Neuron (in vitro differentiated cells): ENCODE results near the gene PLA2G2D.

ENCODE experiments used
- H2AFZ ChIP-seq: one replicate; pipeline ENCODE4 v1.6.1; 2013; ENCODE audit warnings: low read depth, mild to moderate bottlenecking, inconsistent platforms, low read length, moderate library complexity
- H3K27me3 ChIP-seq: one replicate; pipeline ENCODE4 v1.6.1; 2013; ENCODE audit warnings: low read length; ENCODE audit not compliant: insufficient read depth
- H3K36me3 ChIP-seq: one replicate; pipeline ENCODE4 v1.6.1; 2013; ENCODE audit warnings: low read length; ENCODE audit not compliant: insufficient read depth
- H3K4me1 ChIP-seq: one replicate; pipeline ENCODE4 v1.6.1; 2013; ENCODE audit warnings: low read length; ENCODE audit not compliant: insufficient read depth
- H3K4me3 ChIP-seq: 2 replicates; pipeline ENCODE4 v1.5.1; 2013; ENCODE audit warnings: mild to moderate bottlenecking, low read length, moderate library complexity
- H3K9me3 ChIP-seq: one replicate; pipeline ENCODE4 v1.6.1; 2013; ENCODE audit warnings: low read length

Gene PLA2G2D

DNA sequence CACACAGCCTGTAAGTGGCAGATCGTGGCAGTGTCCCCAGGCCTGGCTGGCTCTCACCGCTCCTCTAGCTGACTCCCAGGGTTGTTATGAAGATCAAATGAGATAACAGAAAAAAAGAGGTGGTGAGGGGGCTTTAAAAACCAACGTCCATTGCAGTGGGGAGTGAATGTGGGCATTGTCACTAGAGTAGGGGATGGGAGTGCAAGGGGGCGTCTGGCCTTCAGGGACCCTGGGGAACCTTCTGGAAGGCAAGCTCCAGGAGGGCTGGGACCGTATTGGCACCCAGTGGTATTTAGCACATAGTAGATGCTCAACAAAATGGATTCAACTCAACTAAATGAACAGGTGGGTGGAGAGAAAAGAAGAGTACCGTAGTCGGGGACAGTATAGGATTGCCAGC, 3.4 kb downstream of the PLA2G2D start:
- no peaks in the 10 kb centered on the region for H3K4me1 ChIP-seq
- H3K27me3 ChIP-seq: no peaks in the 10 kb centered on the region

DNA sequence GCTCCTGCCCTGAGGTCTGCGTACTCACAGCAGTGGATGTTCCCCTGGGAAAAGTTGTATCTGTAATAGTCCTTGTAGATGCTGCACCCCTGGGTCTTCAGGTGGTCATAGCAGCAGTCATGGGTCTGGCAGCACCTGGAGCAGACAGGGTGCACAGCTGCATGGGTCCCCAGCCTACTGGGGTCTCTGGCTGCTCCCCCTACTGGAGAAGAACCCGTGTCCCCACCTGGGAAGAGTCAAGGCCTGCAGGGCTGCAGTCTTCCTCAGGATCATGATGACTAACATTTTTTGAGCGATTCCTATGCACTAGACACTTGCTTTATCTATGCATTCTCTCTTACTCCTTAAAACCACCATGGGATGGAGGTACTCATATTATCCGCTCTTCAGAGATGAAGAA, 3.9 kb downstream of the PLA2G2D start:
- Histone ChIP-seq H3K36me3 (no peaks in the 10 kb centered on the region), H2AFZ (no peak overlapping the region), H3K4me3 (no peak overlapping the region), H3K9me3 (no peaks in the 10 kb centered on the region), H3K4me1 (no peaks in the 10 kb centered on the region), H3K27me3 (no peaks in the 10 kb centered on the region)

More for the DNA sequence above, 3.4 kb downstream of the PLA2G2D start:
- Histone ChIP-seq H2AFZ (no peak overlapping the region), H3K9me3 (no peaks in the 10 kb centered on the region), H3K36me3 (no peaks in the 10 kb centered on the region), H3K4me3 (no peak overlapping the region)

DNA sequence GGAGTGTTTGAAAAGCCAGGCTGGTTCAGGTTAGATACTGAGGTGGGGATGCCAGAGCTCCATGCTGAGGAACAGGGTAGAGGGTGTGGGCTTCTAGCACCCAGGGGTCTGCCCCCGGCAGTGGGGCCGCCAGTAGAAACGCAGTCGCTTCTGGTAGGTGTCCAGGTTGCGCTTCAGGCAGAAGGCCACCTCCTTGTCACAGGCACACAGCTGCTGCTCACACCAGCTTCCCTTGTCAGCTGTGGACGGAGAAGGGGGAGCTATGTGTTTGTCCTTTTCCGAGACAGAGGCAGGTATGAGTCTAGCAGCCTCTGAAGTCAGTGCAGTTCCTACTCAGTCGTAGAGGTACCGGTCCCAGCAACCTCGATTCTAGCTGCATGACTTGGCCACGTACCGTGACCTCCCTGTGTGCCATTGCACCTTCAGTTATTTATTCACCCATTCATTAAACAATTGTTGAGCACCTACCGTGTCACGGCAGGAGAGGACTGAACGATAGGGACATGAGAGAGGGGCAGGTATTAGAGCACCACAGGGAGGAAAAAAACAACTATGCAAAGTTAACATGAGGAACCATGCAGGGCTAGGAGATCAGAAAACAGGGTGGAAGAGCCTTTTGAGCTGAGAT, 5.2 kb downstream of the PLA2G2D start:
- Histone ChIP-seq H3K4me1 (peaks cover 7% of the 10 kb centered on the region), H3K36me3 (no peaks in the 10 kb centered on the region), H3K4me3 (no peak overlapping the region), H3K27me3 (no peaks in the 10 kb centered on the region), H3K9me3 (no peaks in the 10 kb centered on the region), H2AFZ (no peak overlapping the region)

DNA sequence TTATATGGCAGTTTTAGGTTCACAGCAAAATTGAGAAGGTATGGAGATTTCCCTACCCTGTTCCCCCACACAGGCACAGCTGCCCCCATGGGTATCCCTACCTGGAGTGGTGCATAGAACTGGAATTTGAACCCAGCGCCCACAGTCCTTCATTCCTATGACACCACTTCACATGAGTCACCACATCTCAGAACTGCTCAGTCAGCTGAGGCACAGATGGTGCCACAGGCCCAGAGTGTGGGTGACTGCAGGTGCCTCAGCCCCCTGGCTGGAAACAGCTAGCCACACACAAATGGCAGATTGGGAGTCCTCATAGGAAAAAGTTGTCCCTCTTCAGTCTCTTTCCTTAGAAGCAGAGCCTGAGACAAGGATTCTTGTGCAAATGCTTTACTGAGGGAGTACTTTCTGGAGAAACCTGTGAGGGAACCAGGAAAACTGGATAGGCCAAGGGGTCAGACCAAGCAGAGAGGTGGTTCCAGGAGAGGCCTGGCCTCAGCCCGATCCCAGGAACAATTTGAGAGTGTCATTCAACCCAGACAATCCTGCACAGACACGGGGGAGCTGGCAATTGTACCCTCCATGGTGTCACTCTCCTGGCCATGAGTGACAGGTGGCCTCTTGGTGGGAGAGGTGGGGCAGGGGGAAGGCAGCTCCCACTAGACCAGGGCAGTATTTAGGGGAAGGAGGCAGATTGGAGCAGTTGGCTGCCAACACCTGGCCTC, 6.9 kb downstream of the PLA2G2D start:
- H2AFZ ChIP-seq: no peak overlapping the region

DNA sequence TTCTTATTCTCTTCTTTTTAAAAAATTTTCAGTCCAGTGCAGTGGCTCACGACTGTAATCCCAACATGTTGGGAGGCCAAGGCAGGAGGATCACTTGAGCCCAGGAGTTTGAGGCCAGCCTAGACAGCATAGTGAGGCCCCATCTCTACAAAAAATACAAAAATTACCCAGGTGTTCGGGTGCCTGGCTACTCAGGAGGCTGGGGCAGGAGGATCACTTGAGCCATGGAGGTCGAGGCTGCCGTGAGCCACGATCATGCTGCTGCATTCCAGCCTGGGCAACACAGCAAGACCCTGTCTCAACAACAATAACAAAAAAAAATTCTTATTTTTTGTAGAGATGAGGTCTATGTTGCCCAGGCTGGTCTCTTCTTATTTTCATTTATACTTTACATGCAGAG, 7.9 kb downstream of the PLA2G2D start:
- Histone ChIP-seq H3K27me3 (no peaks in the 10 kb centered on the region), H3K36me3 (no peaks in the 10 kb centered on the region), H3K4me1 (peaks cover 29% of the 10 kb centered on the region), H2AFZ (no peak overlapping the region), H3K4me3 (no peak overlapping the region), H3K9me3 (no peaks in the 10 kb centered on the region)

More for the DNA sequence above, 6.9 kb downstream of the PLA2G2D start:
- H3K9me3 ChIP-seq: no peaks in the 10 kb centered on the region
- no peak overlapping the region for H3K4me3 ChIP-seq
- H3K36me3 ChIP-seq: no peaks in the 10 kb centered on the region
- peaks cover 22% of the 10 kb centered on the region for H3K4me1 ChIP-seq
- H3K27me3 ChIP-seq: no peaks in the 10 kb centered on the region

DNA sequence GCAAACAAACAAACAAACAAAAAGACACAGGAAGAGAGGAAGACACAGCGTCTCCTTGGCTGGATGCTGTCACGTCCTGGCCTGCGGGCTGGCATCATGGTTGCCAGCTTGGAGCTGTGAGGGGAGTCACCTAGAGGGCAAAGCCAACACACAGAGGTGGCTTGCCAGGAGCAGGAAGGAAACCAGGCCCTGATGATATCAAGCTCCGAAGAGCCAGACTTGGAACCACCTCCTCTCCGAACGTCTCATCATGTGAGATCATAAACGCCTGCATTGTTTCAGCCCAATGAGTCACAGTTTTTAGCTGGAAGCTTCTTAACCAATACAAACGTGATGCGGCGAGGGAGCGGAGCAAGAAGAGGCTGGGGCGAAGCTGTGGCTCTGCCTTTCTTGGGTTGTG, 8.7 kb downstream of the PLA2G2D start:
- Histone ChIP-seq H3K4me1 (peaks cover 30% of the 10 kb centered on the region), H3K36me3 (no peaks in the 10 kb centered on the region), H3K4me3 (no peak overlapping the region), H2AFZ (no peak overlapping the region), H3K9me3 (no peaks in the 10 kb centered on the region), H3K27me3 (no peaks in the 10 kb centered on the region)

DNA sequence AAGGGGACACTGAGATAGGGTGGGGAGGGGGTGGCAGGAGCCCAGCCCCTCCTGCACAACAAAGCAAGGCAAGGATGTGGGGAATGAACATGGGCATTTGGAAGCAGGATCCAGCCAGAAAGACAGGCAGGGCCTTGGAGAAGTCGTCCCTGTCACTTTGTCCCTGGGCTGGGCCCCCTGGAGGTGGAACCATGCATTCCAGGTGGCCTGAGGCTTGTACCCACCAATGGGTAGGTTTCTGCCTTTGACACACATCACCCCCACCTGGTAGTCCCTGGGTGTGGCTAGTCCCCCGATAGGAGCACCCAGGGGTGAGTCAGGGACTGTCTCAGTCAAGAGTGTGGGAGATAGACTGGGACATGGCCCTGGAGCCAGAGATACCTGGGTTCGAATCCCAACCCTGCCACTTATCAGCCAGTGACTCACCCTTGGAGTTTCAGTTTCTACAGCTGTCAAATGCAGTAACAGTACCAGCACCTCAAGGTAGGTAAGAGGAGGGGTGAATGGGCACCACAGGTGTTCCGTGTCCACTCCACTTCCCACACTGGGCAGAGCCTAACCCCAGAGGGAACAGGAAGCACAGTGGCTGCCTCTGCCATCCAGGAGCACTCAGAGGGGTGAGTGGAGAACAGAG, 10.0 kb downstream of the PLA2G2D start:
- peaks cover 30% of the 10 kb centered on the region for H3K4me1 ChIP-seq
- no peak overlapping the region for H2AFZ ChIP-seq
- no peak overlapping the region for H3K4me3 ChIP-seq
- H3K9me3 ChIP-seq: no peaks in the 10 kb centered on the region
- H3K36me3 ChIP-seq: no peaks in the 10 kb centered on the region
- no peaks in the 10 kb centered on the region for H3K27me3 ChIP-seq

DNA sequence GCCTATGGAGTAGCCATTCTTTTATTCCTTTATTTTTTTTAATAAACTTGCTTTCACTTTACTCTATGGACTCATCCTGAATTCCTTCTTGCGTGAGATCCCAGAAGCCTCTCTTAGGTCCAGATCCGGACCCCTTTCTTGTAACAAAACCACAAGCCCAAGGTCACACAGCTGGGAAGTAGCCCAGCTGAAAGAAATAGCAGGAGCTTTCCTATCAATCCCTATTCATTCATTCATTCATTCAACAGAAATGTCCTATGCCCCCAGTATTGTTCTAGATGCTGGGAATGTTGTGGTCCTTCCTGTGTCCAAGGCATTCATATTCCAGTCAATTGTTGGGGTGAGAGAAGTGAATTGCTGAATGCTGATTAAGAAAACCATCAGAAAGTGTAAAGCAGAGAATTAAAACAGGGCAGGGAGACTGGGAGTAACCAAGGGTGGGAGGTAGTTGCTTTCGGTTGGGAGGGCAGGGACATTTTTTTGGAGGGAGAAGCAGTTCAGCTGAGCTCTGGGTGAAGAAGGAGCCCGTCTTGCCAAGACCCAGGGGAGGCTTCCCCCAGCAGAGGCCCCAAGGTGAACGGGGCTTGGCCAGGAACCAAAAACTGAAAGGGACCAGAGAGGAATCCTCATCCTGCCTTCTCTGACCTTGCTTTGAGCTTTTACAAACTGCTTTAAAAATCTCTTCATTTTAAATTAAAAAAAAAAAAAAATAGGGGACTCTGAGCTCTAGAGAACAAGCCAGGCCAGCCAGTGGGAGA, 10.8 kb downstream of the PLA2G2D start:
- H2AFZ ChIP-seq: no peak overlapping the region
- H3K4me1 ChIP-seq: peaks cover 30% of the 10 kb centered on the region
- H3K9me3 ChIP-seq: no peaks in the 10 kb centered on the region
- H3K27me3 ChIP-seq: no peaks in the 10 kb centered on the region
- H3K4me3 ChIP-seq: no peak overlapping the region
- no peaks in the 10 kb centered on the region for H3K36me3 ChIP-seq

DNA sequence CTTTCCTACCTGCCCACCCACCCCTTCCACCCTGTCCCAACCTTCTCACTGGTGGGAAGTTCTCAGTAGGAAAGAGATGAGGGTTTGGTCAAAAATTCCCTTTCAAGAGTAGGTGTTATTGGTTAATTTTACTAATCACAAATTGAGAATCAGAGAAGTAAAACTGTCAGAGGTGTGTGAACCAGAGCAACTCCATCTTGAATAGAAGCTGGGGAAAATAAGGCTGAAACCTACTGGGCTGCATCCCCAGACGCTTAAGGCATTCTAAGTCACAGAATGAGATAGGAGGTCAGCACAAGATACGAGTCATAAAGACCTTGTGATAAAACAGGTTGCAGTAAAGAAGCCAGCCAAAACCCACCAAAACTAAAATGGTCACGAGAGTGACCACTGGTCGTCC, 11.5 kb downstream of the PLA2G2D start:
- Histone ChIP-seq H3K4me1 (peaks cover 30% of the 10 kb centered on the region), H3K4me3 (no peak overlapping the region), H2AFZ (no peak overlapping the region), H3K27me3 (no peaks in the 10 kb centered on the region), H3K36me3 (no peaks in the 10 kb centered on the region), H3K9me3 (no peaks in the 10 kb centered on the region)

DNA sequence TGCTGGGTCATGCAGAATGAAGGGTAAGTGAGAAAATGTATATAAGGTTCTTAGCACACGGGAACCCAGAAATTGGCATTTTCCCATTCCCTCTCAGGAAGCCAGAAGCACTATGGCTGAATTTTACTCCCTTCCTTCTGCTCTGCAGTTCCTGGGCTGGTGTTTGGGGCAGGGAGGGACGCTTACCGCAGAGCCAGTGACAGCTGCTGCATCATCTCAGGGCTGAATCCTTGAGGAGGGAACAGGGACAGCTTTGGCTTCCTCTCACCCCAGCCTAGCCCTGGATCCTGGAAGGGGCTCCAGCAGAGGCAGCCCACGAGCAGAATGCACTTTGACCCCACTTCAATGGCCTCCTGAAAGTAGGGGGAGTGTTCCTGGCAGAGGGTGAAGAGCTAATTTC, 12.0 kb downstream of the PLA2G2D start:
- no peaks in the 10 kb centered on the region for H3K36me3 ChIP-seq
- no peaks in the 10 kb centered on the region for H3K27me3 ChIP-seq
- H2AFZ ChIP-seq: no peak overlapping the region
- no peaks in the 10 kb centered on the region for H3K9me3 ChIP-seq
- peaks cover 30% of the 10 kb centered on the region for H3K4me1 ChIP-seq
- no peak overlapping the region for H3K4me3 ChIP-seq

DNA sequence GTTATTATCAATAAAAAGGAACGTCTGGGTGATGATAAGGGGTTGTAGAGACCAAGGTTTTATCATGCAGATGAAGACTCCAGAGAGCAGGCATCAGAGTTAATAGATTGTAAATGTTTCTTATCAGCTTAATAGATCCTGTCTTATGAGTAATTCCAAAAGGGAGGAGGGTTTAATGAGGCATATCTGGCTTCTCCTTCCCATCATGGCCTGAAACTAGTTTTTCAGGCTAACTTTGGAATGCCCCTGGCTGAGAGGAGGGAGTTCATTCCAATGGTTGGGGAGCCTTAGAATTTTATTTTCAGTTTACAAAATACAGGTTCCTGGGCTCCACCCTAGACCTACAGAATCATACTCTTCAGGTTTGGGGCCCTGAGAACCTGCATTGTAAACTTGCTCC, 13.5 kb downstream of the PLA2G2D start:
- Histone ChIP-seq H2AFZ (no peak overlapping the region), H3K36me3 (no peaks in the 10 kb centered on the region), H3K9me3 (no peaks in the 10 kb centered on the region), H3K4me1 (peaks cover 30% of the 10 kb centered on the region), H3K4me3 (no peak overlapping the region), H3K27me3 (no peaks in the 10 kb centered on the region)

DNA sequence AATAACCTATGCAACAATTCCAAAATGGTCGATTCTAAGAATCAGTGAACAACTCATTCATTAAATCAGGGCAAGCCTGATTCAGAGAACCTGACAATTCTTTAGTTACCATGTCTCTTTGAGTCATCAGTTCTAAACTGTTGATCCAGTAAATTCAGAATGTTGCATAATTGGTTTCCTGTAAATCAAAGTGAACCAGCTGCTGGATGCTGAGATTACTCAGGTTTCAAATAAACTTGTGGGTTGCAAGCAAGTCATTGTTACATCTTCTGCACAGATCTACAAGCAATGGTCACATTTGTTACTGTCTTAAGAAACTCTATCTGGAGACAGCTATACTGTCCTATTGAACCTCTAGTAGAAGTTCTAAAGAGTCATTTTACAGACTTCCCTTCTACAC, 16.5 kb downstream of the PLA2G2D start:
- Histone ChIP-seq H3K27me3 (no peaks in the 10 kb centered on the region), H3K4me3 (no peak overlapping the region), H3K9me3 (no peaks in the 10 kb centered on the region), H3K4me1 (peaks cover 13% of the 10 kb centered on the region), H3K36me3 (no peaks in the 10 kb centered on the region), H2AFZ (no peak overlapping the region)
